Adrenal gland (tissue), 5 donors: ENCODE data around the gene PPP1R11.

Experiments used
- CTCF ChIP-seq, 6 experiments: fragments of 450-650 bp in 4 of 6; fragments of 200-600 bp in 2 of 6; sonication (generic) in 1 of 6; IDR thresholded peaks; 1 replicate in 5 of 6; 2 replicates in 1 of 6; pipeline versions ENCODE4 v1.5.1 to v1.8.0; 2016 to 2021; ENCODE audit warnings: antibody characterized with exemption in 6 of 6, mild to moderate bottlenecking in 2 of 6, moderate library complexity in 1 of 6
- POLR2A ChIP-seq, 2 donors: fragments of 450-650 bp; IDR thresholded peaks; one replicate each; pipeline ENCODE4 v1.6.1; 2017; ENCODE audit warnings: antibody characterized with exemption in 2 of 2, mild to moderate bottlenecking in 2 of 2, moderate library complexity in 1 of 2
- donor health status: DM: no; HTN: no; CAD: no.

- TF ChIP-seq CTCF (IDR thresholded peaks at IDR 0.05) (no peak), POLR2A (IDR thresholded peaks at IDR 0.05) (no peak)
Measured at GRCh38 chr6:30047220-30047619, 19.8 kb upstream of the PPP1R11 start.
